ENCODE measurements around the gene THAP7. TPM values are rescaled to one million over a fixed set of nuclear protein-coding genes. Genes with fewer than 3 reads are reported as not detected.

THAP7 gene
- total RNA-seq, 4 donors from 2014 or later, result 46.9 to 71.8 (median 49.3) TPM

GRCh38 chr22:20987375-20987774 is 14.5 kb downstream of the THAP7 start:
- Histone ChIP-seq H3K4me3 (no peak overlapping the region), H3K27ac (no peak overlapping the region), H3K36me3 (peaks cover 0 to 82% (median 4%) of the 10 kb centered on the region in 3 donors), H3K4me1 (peaks cover 0 to 25% (median 10%) of the 10 kb centered on the region in 4 donors), H3K27me3 (no peaks in the 10 kb centered on the region), H3K9me3 (no peaks in the 10 kb centered on the region)
- TF ChIP-seq POLR2A (IDR thresholded peaks at IDR 0.05) (no peak), EP300 (IDR thresholded peaks at IDR 0.05) (no peak), CTCF (IDR thresholded peaks at IDR 0.05) (no peak)
- WGBS, 2 donors, result 88 to 90% methylated on average over 14 of the region's 14 CpGs
- no peak for DNase-seq (ENCODE audit: low spot score in 2 of 2)

- Histone ChIP-seq H3K36me3 (peaks cover 0 to 71% (median 1%) of the 10 kb centered on the region in 3 donors), H3K9me3 (no peaks in the 10 kb centered on the region), H3K4me3 (no peak overlapping the region), H3K27ac (no peak overlapping the region), H3K4me1 (peaks cover 0 to 27% (median 12%) of the 10 kb centered on the region in 4 donors), H3K27me3 (no peaks in the 10 kb centered on the region)
- TF ChIP-seq POLR2A (IDR thresholded peaks at IDR 0.05), result no peak
- TF ChIP-seq CTCF (IDR thresholded peaks at IDR 0.05), result no peak
- no peak for TF ChIP-seq EP300 (IDR thresholded peaks at IDR 0.05)
- WGBS, 2 donors, result 96 to 100% methylated on average over 1 of the region's 1 CpG
- no peak for DNase-seq (ENCODE audit: low spot score in 2 of 2)
These were observed 15.6 kb downstream of the THAP7 start for GRCh38 chr22:20986365-20986764.

- Histone ChIP-seq H3K27ac (no peak overlapping the region), H3K4me3 (no peak overlapping the region), H3K9me3 (no peaks in the 10 kb centered on the region), H3K36me3 (peaks cover 0 to 65% (median 0%) of the 10 kb centered on the region in 3 donors), H3K27me3 (no peaks in the 10 kb centered on the region), H3K4me1 (peaks cover 0 to 33% (median 18%) of the 10 kb centered on the region in 4 donors)
- TF ChIP-seq CTCF (IDR thresholded peaks at IDR 0.05), result no peak
- TF ChIP-seq POLR2A (IDR thresholded peaks at IDR 0.05), result no peak
- no peak for TF ChIP-seq EP300 (IDR thresholded peaks at IDR 0.05)
- no peak for DNase-seq (ENCODE audit: low spot score in 2 of 2)
- 92 to 100% methylated on average over 7 of the region's 7 CpGs for WGBS, 2 donors
These were observed 16.2 kb downstream of the THAP7 start for GRCh38 chr22:20985720-20986119.

- Histone ChIP-seq H3K36me3 (peaks cover 0 to 40% (median 0%) of the 10 kb centered on the region in 3 donors), H3K4me1 (peaks cover 0 to 50% (median 24%) of the 10 kb centered on the region in 4 donors), H3K4me3 (peak overlapping the region; percentile 72 to 91 (median 76)), H3K9me3 (peaks cover 0 to 7% (median 0%) of the 10 kb centered on the region in 4 donors), H3K27ac (peak overlapping the region in 3 of 4 donors; percentile 83 to 92 (median 92)), H3K27me3 (no peaks in the 10 kb centered on the region)
- TF ChIP-seq POLR2A (IDR thresholded peaks at IDR 0.05), result no peak
- no peak for TF ChIP-seq EP300 (IDR thresholded peaks at IDR 0.05)
- DNase-seq (ENCODE audit: low spot score in 2 of 2), result no peak
- WGBS, 2 donors, result 61 to 66% methylated on average over 5 of the region's 5 CpGs
These were observed 18.7 kb downstream of the THAP7 start for GRCh38 chr22:20983081-20983771.

- Histone ChIP-seq H3K4me3 (peak overlapping the region; percentile 72 to 91 (median 76)), H3K4me1 (peaks cover 0 to 50% (median 24%) of the 10 kb centered on the region in 4 donors), H3K9me3 (peaks cover 0 to 12% (median 0%) of the 10 kb centered on the region in 4 donors), H3K27ac (peak overlapping the region; percentile 83 to 92 (median 90)), H3K27me3 (no peaks in the 10 kb centered on the region), H3K36me3 (peaks cover 0 to 33% (median 0%) of the 10 kb centered on the region in 3 donors)
- DNase-seq (ENCODE audit: low spot score in 2 of 2), result no peak
- TF ChIP-seq POLR2A (IDR thresholded peaks at IDR 0.05) (no peak), EP300 (IDR thresholded peaks at IDR 0.05) (no peak), CTCF (IDR thresholded peaks at IDR 0.05) (no peak)
- 0% methylated on average over 5 to 10 of the region's 12 CpGs for WGBS, 2 donors
These were observed 19.4 kb downstream of the THAP7 start for GRCh38 chr22:20982563-20982882.

Measured in tibial nerve (tissue), 4 donors.